Osteocyte (in vitro differentiated cells): ENCODE data around the gene CHRNB1. TPM values are rescaled to one million over a fixed set of nuclear protein-coding genes. Genes with fewer than 3 reads are reported as not detected.
"Not testable (repeated sequence)": the region's sequence is repeated elsewhere in the genome, so short reads cannot be mapped to it uniquely, and the experiment has no call there.

Experiments used
- DNase-seq: peaks from one replicate; pipeline ENCODE4 v3.0.0; 2021; ENCODE audit warnings: mixed read lengths; ENCODE audit not compliant: unreplicated experiment; ENCODE audit errors: extremely low spot score
- H3K27ac Mint-ChIP-seq: one replicate; pipeline ENCODE4 v1.8.0; 2021; ENCODE audit warnings: mild to moderate bottlenecking, mixed read lengths; ENCODE audit not compliant: unreplicated experiment
- H3K27me3 Mint-ChIP-seq: one replicate; pipeline ENCODE4 v1.8.0; 2021; ENCODE audit warnings: mixed read lengths; ENCODE audit not compliant: unreplicated experiment
- H3K36me3 Mint-ChIP-seq: one replicate; pipeline ENCODE4 v1.8.0; 2021; ENCODE audit warnings: mixed read lengths; ENCODE audit not compliant: unreplicated experiment
- H3K4me1 Mint-ChIP-seq: one replicate; pipeline ENCODE4 v1.8.0; 2021; ENCODE audit warnings: mixed read lengths; ENCODE audit not compliant: unreplicated experiment
- H3K4me3 Mint-ChIP-seq: one replicate; pipeline ENCODE4 v1.8.0; 2021; ENCODE audit warnings: mild to moderate bottlenecking, moderate library complexity, mixed read lengths; ENCODE audit not compliant: unreplicated experiment
- H3K9me3 Mint-ChIP-seq: one replicate; pipeline ENCODE4 v1.8.0; 2021; ENCODE audit warnings: mixed read lengths; ENCODE audit not compliant: unreplicated experiment
- CTCF ChIP-seq: fragments of 200-600 bp; sonication (generic); IDR thresholded peaks from 2 replicates; pipeline ENCODE4 v1.5.0; 2021; ENCODE audit warnings: antibody characterized with exemption, mild to moderate bottlenecking, moderate library complexity
- total RNA-seq: library from RNA; stranded (reverse); gene quantifications from 2 replicates; pipeline ENCODE4 v1.2.1, GENCODE V29; 2021

The CHRNB1 gene
- total RNA-seq, 1 donor from 2014 or later: 9.3 TPM

GRCh38 chr17:7478276-7479212 lies 33.7 kb downstream of the CHRNB1 start:
- no peak for TF ChIP-seq CTCF
- Mint-ChIP-seq H3K4me3 (peak overlapping the region; percentile 79), H3K27me3 (no peaks in the 10 kb centered on the region), H3K36me3 (peaks cover 4% of the 10 kb centered on the region), H3K9me3 (no peaks in the 10 kb centered on the region), H3K4me1 (peaks cover 57% of the 10 kb centered on the region), H3K27ac (peak overlapping the region; percentile 92)
- DNase-seq: no peak

- DNase-seq: no peak
- peaks cover 4% of the 10 kb centered on the region for H3K36me3 Mint-ChIP-seq
- peaks cover 58% of the 10 kb centered on the region for H3K4me1 Mint-ChIP-seq
- no peaks in the 10 kb centered on the region for H3K27me3 Mint-ChIP-seq
- peak within 1 kb of the TSS; percentile 95 for H3K27ac Mint-ChIP-seq
- H3K9me3 Mint-ChIP-seq: no peaks in the 10 kb centered on the region
- TF ChIP-seq CTCF: no peak
- peak within 1 kb of the TSS; percentile 84 for H3K4me3 Mint-ChIP-seq
Observed at GRCh38 chr17:7479213-7480088, 34.6 kb downstream of the CHRNB1 start, which contains the start of gene ZBTB4. ZBTB4 (minus strand) TSS chr17:7479631; CDS start chr17:7466801, 12,830 bp downstream.

DNA sequence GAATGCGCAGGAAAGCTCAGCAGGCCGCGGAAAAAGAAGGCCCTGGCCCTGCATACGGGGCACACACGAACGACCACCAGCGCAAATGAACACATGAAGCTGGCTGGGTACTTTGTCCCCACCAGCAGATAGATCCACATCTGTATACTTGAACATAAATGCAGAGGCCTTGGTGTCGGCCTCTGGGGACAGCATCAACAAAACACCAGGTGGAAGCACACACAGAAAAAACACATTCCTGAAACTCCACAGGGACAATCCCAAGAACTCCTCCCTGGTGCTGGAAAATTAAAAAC lies 35.2 kb downstream of the CHRNB1 start:
- Mint-ChIP-seq H3K4me3 (peak overlapping the region; percentile 84), H3K4me1 (peaks cover 61% of the 10 kb centered on the region), H3K9me3 (no peaks in the 10 kb centered on the region), H3K36me3 (peaks cover 4% of the 10 kb centered on the region), H3K27me3 (no peaks in the 10 kb centered on the region), H3K27ac (peak overlapping the region; percentile 95)
- no peak for TF ChIP-seq CTCF
- no peak for DNase-seq

DNA sequence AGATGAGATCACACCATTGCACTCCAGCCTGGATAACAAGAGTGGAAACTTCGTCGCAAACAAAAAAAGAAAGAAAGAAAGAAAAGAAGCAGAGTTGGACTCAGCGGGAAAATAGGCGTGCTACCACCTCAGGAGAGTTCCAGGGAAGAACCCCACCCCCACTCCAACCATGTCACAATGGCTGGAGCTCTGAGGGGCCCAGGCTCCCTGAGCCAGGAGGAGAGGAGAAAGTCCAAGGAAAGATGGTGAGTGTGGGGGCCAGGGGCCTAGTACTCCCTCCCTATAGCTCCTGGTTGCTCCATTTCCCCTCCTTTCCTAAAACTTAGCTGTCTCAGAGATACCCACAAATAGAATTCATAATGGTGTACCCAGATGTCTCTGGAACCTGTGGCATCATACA lies 36.4 kb downstream of the CHRNB1 start, which contains the start of gene SLC35G6:
SLC35G6 (plus strand) TSS at position 172 of the 400 bp plus-strand sequence; CDS start at position 243, 71 bp downstream.
- not testable (repeated sequence) for H3K9me3 Mint-ChIP-seq, H3K36me3 Mint-ChIP-seq, DNase-seq, H3K27me3 Mint-ChIP-seq
- H3K4me1 Mint-ChIP-seq: peaks cover 63% of the 10 kb centered on the region
- peak within 1 kb of the TSS; percentile 100 for H3K27ac Mint-ChIP-seq
- H3K4me3 Mint-ChIP-seq: peak within 1 kb of the TSS; percentile 84

DNA sequence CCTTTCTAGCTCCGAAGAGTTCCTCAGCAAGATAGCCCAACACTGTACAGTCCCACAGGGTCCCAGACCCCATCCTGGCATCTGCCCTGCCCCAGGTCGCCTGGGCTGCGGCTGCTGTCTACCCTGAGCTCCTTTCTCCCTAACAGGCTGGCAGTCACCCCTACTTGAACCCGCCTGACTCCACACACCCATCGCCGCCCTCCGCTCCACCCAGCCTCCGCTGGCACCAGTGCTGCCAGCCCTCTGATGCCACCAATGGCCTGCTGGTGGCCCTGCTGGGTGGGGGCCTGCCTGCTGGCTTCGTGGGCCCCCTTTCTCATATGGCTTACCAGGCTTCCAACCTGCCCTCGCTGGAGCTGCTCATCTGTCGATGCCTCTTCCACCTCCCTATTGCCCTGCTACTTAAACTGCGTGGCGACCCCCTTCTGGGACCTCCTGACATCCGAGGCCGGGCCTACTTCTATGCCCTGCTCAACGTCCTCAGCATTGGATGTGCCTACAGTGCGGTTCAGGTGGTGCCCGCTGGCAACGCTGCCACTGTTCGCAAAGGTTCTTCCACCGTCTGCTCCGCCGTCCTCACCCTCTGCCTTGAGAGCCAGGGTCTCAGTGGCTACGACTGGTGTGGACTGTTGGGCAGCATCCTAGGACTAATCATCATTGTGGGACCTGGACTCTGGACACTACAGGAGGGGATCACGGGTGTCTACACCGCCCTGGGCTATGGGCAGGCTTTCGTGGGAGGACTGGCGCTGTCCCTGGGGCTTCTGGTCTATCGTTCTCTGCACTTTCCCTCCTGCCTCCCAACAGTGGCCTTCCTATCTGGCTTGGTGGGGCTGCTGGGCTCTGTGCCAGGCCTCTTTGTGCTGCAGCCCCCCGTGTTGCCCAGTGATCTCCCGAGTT lies 37.2 kb downstream of the CHRNB1 start:
- not testable (repeated sequence) for DNase-seq, H3K27me3 Mint-ChIP-seq, H3K9me3 Mint-ChIP-seq, H3K36me3 Mint-ChIP-seq
- Mint-ChIP-seq H3K27ac (peak overlapping the region; percentile 100), H3K4me1 (peaks cover 63% of the 10 kb centered on the region), H3K4me3 (peak overlapping the region; percentile 91)

GRCh38 chr17:7482742-7483088 lies 37.9 kb downstream of the CHRNB1 start:
- not testable (repeated sequence) for H3K36me3 Mint-ChIP-seq, H3K9me3 Mint-ChIP-seq, DNase-seq, H3K27me3 Mint-ChIP-seq
- Mint-ChIP-seq H3K27ac (peak overlapping the region; percentile 100), H3K4me1 (peaks cover 63% of the 10 kb centered on the region), H3K4me3 (peak overlapping the region; percentile 91)
